K562 (cell line): ENCODE results near the gene IL15RA. TPM values are rescaled to one million over a fixed set of nuclear protein-coding genes. Genes with fewer than 3 reads are reported as not detected.

Experiments
- ATAC-seq: fragments of 200-7000 bp; cut with Tn5 transposase; 3 replicates; pipeline ENCODE4 v1.9.1; 2020; ENCODE audit warnings: moderate library complexity
- BruUV-seq: library from RNA; stranded (reverse); fragments of 400-500 nt; replicated peaks from 2 replicates; lab custom pipeline; 2021; lab: Mats Ljungman, UMichigan
- CTCF ChIA-PET: fragments of 300-600 bp; formaldehyde crosslinking; extraction: SDS; loops from one replicate; lab custom pipeline; 2021; ENCODE audit warnings: low intra/inter-chr PET ratio; lab: Yijun Ruan, JAX
- POLR2A ChIA-PET: fragments of 300-600, 350-650 bp; sonication (Branson Sonifier 250); formaldehyde crosslinking; extraction: SDS; loops from one replicate; lab custom pipeline; 2021; ENCODE audit warnings: antibody characterized with exemption, inconsistent platforms; lab: Yijun Ruan, JAX
- DNase-seq, 4 experiments: peaks; one replicate each; pipeline versions ENCODE4 v3.0.0 to v3.0.0-alpha.2; 2011 to 2018; ENCODE audit warnings: low spot score in 3 of 4, mixed read lengths in 3 of 4; ENCODE audit errors: extremely low read depth in 1 of 4
- FAIRE-seq: peaks from 2 replicates; lab custom pipeline; 2011; peaks lifted over from hg19 to GRCh38; lab: Jason Lieb, UNC
- H2AFZ ChIP-seq: 2 replicates; pipeline ENCODE4 v1.6.0; 2011; ENCODE audit warnings: low read depth, low read length, control low read depth, inconsistent platforms
- H3K27ac ChIP-seq: fragments of 200-600 bp; 3 replicates; pipeline ENCODE4 v1.8.0; 2011; ENCODE audit warnings: low read depth, mild to moderate bottlenecking, control low read depth, inconsistent platforms, low read length, moderate library complexity, mixed read lengths; ENCODE audit errors: extremely low read depth
- H3K27me3 ChIP-seq, 2 experiments: fragments of 300-600 bp in 1 of 2; 2 replicates in 1 of 2; 3 replicates in 1 of 2; pipeline versions ENCODE4 v1.6.0 to v1.8.0; 2011; ENCODE audit warnings: inconsistent platforms in 2 of 2, low read length in 2 of 2, mild to moderate bottlenecking in 1 of 2, mixed read lengths in 1 of 2, moderate library complexity in 1 of 2; ENCODE audit not compliant: control insufficient read depth in 2 of 2, insufficient read depth in 2 of 2
- H3K36me3 ChIP-seq: fragments of 300-600 bp; 3 replicates; pipeline ENCODE4 v1.8.0; 2011; ENCODE audit warnings: mild to moderate bottlenecking, low read length, inconsistent platforms; ENCODE audit not compliant: control insufficient read depth, insufficient read depth
- H3K4me1 ChIP-seq, 2 experiments: fragments of 200-600 bp in 1 of 2; replicated peaks in 1 of 2; 2 replicates in 1 of 2; 3 replicates in 1 of 2; pipeline versions ENCODE4 v1.5.1 to v1.8.0; 2011; ENCODE audit warnings: inconsistent platforms in 2 of 2, low read length in 2 of 2, mild to moderate bottlenecking in 1 of 2, mixed read lengths in 1 of 2, moderate library complexity in 1 of 2; ENCODE audit not compliant: control insufficient read depth in 2 of 2, insufficient read depth in 2 of 2
- H3K4me2 ChIP-seq: 2 replicates; pipeline ENCODE4 v1.6.1; 2011; ENCODE audit warnings: low read length, control low read depth, inconsistent platforms, mixed read lengths; ENCODE audit not compliant: insufficient read depth
- H3K4me3 ChIP-seq: fragments of 200-600 bp; sonication (generic), shearing (Covaris generic); 2 replicates; pipeline ENCODE4 v1.5.1; 2016; ENCODE audit warnings: control low read depth, inconsistent platforms
- H3K79me2 ChIP-seq: fragments of 200-600 bp; 3 replicates; pipeline ENCODE4 v1.8.0; 2011; ENCODE audit warnings: low read length, inconsistent platforms; ENCODE audit not compliant: control insufficient read depth, insufficient read depth
- H3K9ac ChIP-seq, 2 experiments: 2 replicates each; pipeline versions ENCODE4 v1.6.0 to v1.6.1; 2011; ENCODE audit warnings: low read depth in 2 of 2, low read length in 2 of 2, control low read depth in 1 of 2, inconsistent platforms in 1 of 2, mild to moderate bottlenecking in 1 of 2, mixed read lengths in 1 of 2; ENCODE audit not compliant: insufficient read depth in 1 of 2
- H3K9me1 ChIP-seq: one replicate; pipeline ENCODE4 v1.6.0; 2011; ENCODE audit warnings: inconsistent platforms, mild to moderate bottlenecking, low read length, moderate library complexity; ENCODE audit not compliant: control insufficient read depth, insufficient read depth
- H3K9me3 ChIP-seq: replicated peaks from 2 replicates; pipeline ENCODE4 v1.5.1; 2011; ENCODE audit warnings: low read depth, low read length, inconsistent platforms; ENCODE audit not compliant: control insufficient read depth, insufficient read depth
- H4K20me1 ChIP-seq: replicated peaks from 2 replicates; pipeline ENCODE4 v1.6.1; 2011; ENCODE audit warnings: low read length, inconsistent platforms, mixed read lengths; ENCODE audit not compliant: control insufficient read depth, insufficient read depth
- CBX3 ChIP-seq, 2 experiments: IDR thresholded peaks; 1 replicate in 1 of 2; 2 replicates in 1 of 2; pipeline ENCODE4 v1.6.1; 2012; ENCODE audit warnings: inconsistent platforms in 2 of 2, low read length in 2 of 2, borderline replicate concordance in 1 of 2, control low read depth in 1 of 2
- CLOCK ChIP-seq: fragments of 250-450 bp; sonication (Bioruptor Pico); IDR thresholded peaks from 2 replicates; pipeline ENCODE4 v1.4.0; 2020; ENCODE audit warnings: mild to moderate bottlenecking, moderate library complexity, borderline replicate concordance
- ELF4 ChIP-seq: fragments of 450-650 bp; formaldehyde crosslinking; IDR thresholded peaks from 2 replicates; pipeline ENCODE4 v1.4.0; 2022; ENCODE audit warnings: missing genetic modification characterization
- EWSR1 ChIP-seq: fragments of 450-650 bp; IDR thresholded peaks from 2 replicates; pipeline ENCODE4 v1.6.1; 2018; ENCODE audit warnings: borderline replicate concordance, mild to moderate bottlenecking, low read depth, moderate library complexity; ENCODE audit not compliant: partially characterized antibody
- FOXM1 ChIP-seq, 2 experiments: fragments of 450-650 bp in 1 of 2; sonication (generic) in 1 of 2; formaldehyde crosslinking in 1 of 2; IDR thresholded peaks; 2 replicates each; pipeline versions ENCODE4 v1.6.1 to v1.9.0; 2017 to 2022; ENCODE audit warnings: low read depth in 2 of 2, mild to moderate bottlenecking in 2 of 2, missing genetic modification reagents in 1 of 2, moderate library complexity in 1 of 2
- JUNB ChIP-seq: fragments of 450-650 bp; formaldehyde crosslinking; conservative IDR thresholded peaks from 2 replicates; pipeline ENCODE4 v1.4.0; 2020; ENCODE audit warnings: mild to moderate bottlenecking
- KLF16 ChIP-seq: IDR thresholded peaks from 2 replicates; pipeline ENCODE4 v1.6.1; 2016; ENCODE audit warnings: antibody characterized with exemption
- SRSF1 ChIP-seq: fragments of 200-400 bp; formaldehyde crosslinking; IDR thresholded peaks from 2 replicates; pipeline ENCODE4 v1.6.1; 2017; ENCODE audit warnings: mild to moderate bottlenecking, low read depth, low read length, moderate library complexity
- TEAD1 ChIP-seq, 2 experiments: fragments of 450-650 bp in 1 of 2; sonication (generic) in 1 of 2; formaldehyde crosslinking; IDR thresholded peaks; 2 replicates each; pipeline versions ENCODE4 v1.4.0 to v1.8.0; 2020 to 2022; ENCODE audit warnings: mild to moderate bottlenecking in 2 of 2, missing genetic modification reagents in 1 of 2
- TFE3 ChIP-seq: fragments of 450-650 bp; formaldehyde crosslinking; IDR thresholded peaks from 2 replicates; pipeline ENCODE4 v1.4.0; 2020; ENCODE audit warnings: mild to moderate bottlenecking, mixed read lengths
- TOE1 ChIP-seq, 2 experiments: fragments of 450-650 bp in 1 of 2; sonication (generic) in 1 of 2; formaldehyde crosslinking in 1 of 2; IDR thresholded peaks; 2 replicates each; pipeline versions ENCODE4 v1.7.1 to v1.8.0; 2016 to 2022; ENCODE audit warnings: borderline replicate concordance in 2 of 2, mild to moderate bottlenecking in 2 of 2, antibody characterized with exemption in 1 of 2, inconsistent platforms in 1 of 2, low read depth in 1 of 2, missing genetic modification reagents in 1 of 2, moderate library complexity in 1 of 2
- TRIM24 ChIP-seq, 2 experiments: fragments of 450-650 bp; IDR thresholded peaks; 2 replicates each; pipeline ENCODE4 v1.6.1; 2016
- USF1 ChIP-seq: sonication (generic); formaldehyde crosslinking; IDR thresholded peaks from 2 replicates; pipeline ENCODE4 v1.9.0; 2022; ENCODE audit warnings: mild to moderate bottlenecking, missing genetic modification reagents
- USF2 ChIP-seq: sonication (generic); formaldehyde crosslinking; IDR thresholded peaks from 2 replicates; pipeline ENCODE4 v1.5.0; 2020; ENCODE audit warnings: missing genetic modification reagents
- ZBTB8A ChIP-seq: fragments of 450-650 bp; IDR thresholded peaks from 2 replicates; pipeline ENCODE4 v1.6.1; 2018; ENCODE audit warnings: mild to moderate bottlenecking, moderate library complexity; ENCODE audit not compliant: partially characterized antibody
- ZNF174 ChIP-seq: fragments of 250-450 bp; sonication (Bioruptor Pico); IDR thresholded peaks from 2 replicates; pipeline ENCODE4 v1.4.0; 2020; ENCODE audit warnings: mild to moderate bottlenecking
- WGBS: fragments of 100-300 bp; shearing (Covaris generic); methylation state at CpG from one replicate; pipeline ENCODE4 v1.1.6; 2016; ENCODE audit warnings: low coverage, mixed read lengths; ENCODE audit not compliant: insufficient coverage; ENCODE audit errors: missing lambda C conversion rate; 5-methylcytosine and 5-hydroxymethylcytosine counted together
- in situ Hi-C: fragments of 300-500 bp; cut with MboI; formaldehyde crosslinking; loops from 4 replicates; pipeline ENCODE4 v1.15.0; 2018; ENCODE audit warnings: inconsistent platforms, mixed read lengths
- intact Hi-C: fragments of 100-400 bp; cut with micrococcal nuclease; formaldehyde crosslinking; loops from 2 replicates; pipeline ENCODE4 v1.14.2; 2022
- polyA plus RNA-seq, 8 experiments: library from polyadenylated mRNA; depleted of rRNA in 4 of 8; stranded (reverse) in 5 of 8; unstranded in 3 of 8; fragments of >200 nt; fragmentation: Nextera tagmentation in 2 of 8; fragmentation: Illumina TruSeq in 1 of 8; extraction: Ambion mirVana in 2 of 8; extraction: Trizol in 1 of 8; gene quantifications; 2 replicates each; pipeline versions ENCODE4 v1.2.1 to v1.2.3, GENCODE V29; 2011 to 2014; ENCODE audit warnings: inconsistent platforms in 1 of 8, missing spikeins in 1 of 8
- total RNA-seq, 7 experiments: library from RNA; depleted of rRNA in 6 of 7; stranded (reverse); fragments of >200 nt in 6 of 7; fragmentation: Illumina TruSeq in 2 of 7; extraction: Trizol in 2 of 7; gene quantifications; 2 replicates each; pipeline versions ENCODE4 v1.2.1 to v1.2.3, GENCODE V29; 2011 to 2021; ENCODE audit warnings: low replicate concordance in 1 of 7

Gene IL15RA
- total and polyA plus RNA-seq, 9 of the 15 experiments (the other 6 are each of a cell fraction or from before 2014, with no cell fraction given): 1.2 to 11.7 (median 8.0) TPM

- no TSS peak for BruUV-seq
- Histone ChIP-seq H3K4me2 (no peak overlapping the region), H3K9ac (no peak overlapping the region), H3K4me3 (no peak overlapping the region), H2AFZ (no peak overlapping the region), H3K9me1 (no peaks in the 10 kb centered on the region), H3K27me3 (peaks cover 5% of the 10 kb centered on the region in 2 experiments; a peak in 2 of 5 replicates), H3K4me1 (no peaks in the 10 kb centered on the region; a peak in 2 of 5 replicates), H3K36me3 (no peaks in the 10 kb centered on the region), H3K9me3 (no peaks in the 10 kb centered on the region), H3K79me2 (no peaks in the 10 kb centered on the region), H4K20me1 (no peaks in the 10 kb centered on the region), H3K27ac (no peak overlapping the region)
- FAIRE-seq (no peak), ATAC-seq (no peak), DNase-seq (no peak)
- intact Hi-C loops (no loop called here), in situ Hi-C loops (no loop called here)
- POLR2A ChIA-PET: interaction anchor here (1.5 kb wide), 1 partner anchor 12 kb away, joined by 3 read pairs; no protein-coding TSS in a partner anchor
- 58% methylated on average over 1 of the region's 1 CpG for WGBS
- CTCF ChIA-PET: no interaction called here
- TF ChIP-seq KLF16: no peak
- TF ChIP-seq TFE3 (CRISPR knock-in tag): peak; percentile 81
- TF ChIP-seq ZBTB8A: no peak
- no peak for TF ChIP-seq TEAD1 (CRISPR knock-in tag; IDR thresholded peaks at IDR 0.05)
- TF ChIP-seq FOXM1 (IDR thresholded peaks at IDR 0.05; ENCODE audit: low read depth): no peak
- TF ChIP-seq FOXM1 (CRISPR knock-in tag; IDR thresholded peaks at IDR 0.05; ENCODE audit: low read depth): no peak
- no peak for TF ChIP-seq EWSR1
- no peak for TF ChIP-seq ELF4 (CRISPR knock-in tag)
- TF ChIP-seq CBX3 (IDR thresholded peaks at IDR 0.05; ENCODE audit: borderline replicate concordance in 1 of 2, low read length in 2 of 2): peak in 1 of 2 experiments; percentile 54; a peak in 1 of 3 replicates
- 0 out of 2 replicates have a peak, but pooled peaks have one; percentile 26 for TF ChIP-seq TOE1 (IDR thresholded peaks at IDR 0.05; ENCODE audit: borderline replicate concordance)
- no peak for TF ChIP-seq TOE1 (CRISPR knock-in tag; IDR thresholded peaks at IDR 0.05; ENCODE audit: borderline replicate concordance, low read depth)
- TF ChIP-seq TRIM24 (IDR thresholded peaks at IDR 0.05): peak in 1 of 2 experiments; percentile 12; a peak in 1 of 4 replicates
- no peak for TF ChIP-seq CLOCK
- no peak for TF ChIP-seq JUNB (CRISPR knock-in tag)
- TF ChIP-seq ZNF174: no peak
- no peak for TF ChIP-seq SRSF1
- TF ChIP-seq USF2: 0 out of 2 replicates have a peak, but pooled peaks have one; percentile 39
- TF ChIP-seq USF1 (CRISPR knock-in tag): peak; percentile 31; the same call in 1 of the 2 replicates
These were observed 29.6 kb upstream of the IL15RA start for GRCh38 chr10:6006991-6007390.
